ENCODE measurements around the gene PCDH9. TPM values are rescaled to one million over a fixed set of nuclear protein-coding genes. Genes with fewer than 3 reads are reported as not detected.

The PCDH9 gene
- total RNA-seq, 1 experiment from 2014 or later, result 5.8 TPM

DNA sequence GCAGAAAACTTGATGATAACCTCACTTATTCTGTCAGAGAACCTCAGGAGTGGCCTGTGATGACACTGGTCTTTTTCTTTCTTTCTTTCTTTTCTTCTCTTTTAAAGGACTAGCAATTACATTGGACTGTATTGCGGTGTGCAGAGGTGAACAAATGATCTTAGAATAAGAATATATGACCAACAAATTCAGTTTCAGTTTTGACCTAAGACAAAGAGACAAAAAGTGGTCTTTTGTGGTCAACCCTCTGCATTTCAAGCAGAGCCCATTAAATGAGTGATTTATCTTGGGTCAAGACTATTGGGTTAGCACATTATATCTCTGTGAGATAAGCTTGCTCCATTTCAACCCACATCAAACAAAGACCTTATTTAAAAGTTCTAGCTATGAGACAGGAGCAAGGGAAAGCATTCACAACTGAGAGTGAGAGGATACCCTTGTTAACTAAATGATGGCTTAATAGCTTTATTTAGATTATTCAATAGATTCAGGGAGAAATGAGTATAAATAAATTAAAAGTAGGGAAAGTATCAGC lies 644.4 kb downstream of the PCDH9 start:
- DNase-seq (ENCODE audit: low spot score), result no peak
- no peaks in the 10 kb centered on the region for H3K9me3 ChIP-seq (ENCODE audit: low read depth, low read length, poor library complexity, severe bottlenecking)
- H3K36me3 ChIP-seq (ENCODE audit: insufficient read depth, low read length, poor library complexity, severe bottlenecking), result no peaks in the 10 kb centered on the region
- TF ChIP-seq CTCF (conservative IDR thresholded peaks at IDR 0.05; ENCODE audit: low read depth, low read length), result no peak
- TF ChIP-seq EZH2 (IDR thresholded peaks at IDR 0.05; ENCODE audit: borderline replicate concordance, low read depth, low read length, poor library complexity, severe bottlenecking), result no peak
- no peak overlapping the region for H3K4me3 ChIP-seq (ENCODE audit: low read depth, low read length, poor library complexity, severe bottlenecking)
- no TSS peak for BruUV-seq (replicated peaks)
- intact Hi-C loops (cut with micrococcal nuclease; ENCODE audit: unreplicated experiment), result no loop called here
- POLR2A ChIA-PET (ENCODE audit: low non-redundant PET), result no interaction called here
- H3K4me1 ChIP-seq (ENCODE audit: insufficient read depth, low read length, poor library complexity, severe bottlenecking), result no peaks in the 10 kb centered on the region
- CTCF ChIA-PET, result no interaction called here
- H3K27me3 ChIP-seq (replicated peaks; ENCODE audit: insufficient read depth, low read depth, low read length, poor library complexity), result no peaks in the 10 kb centered on the region
- no peak overlapping the region for H3K27ac ChIP-seq (ENCODE audit: low read depth, low read length, poor library complexity, severe bottlenecking)

DNA sequence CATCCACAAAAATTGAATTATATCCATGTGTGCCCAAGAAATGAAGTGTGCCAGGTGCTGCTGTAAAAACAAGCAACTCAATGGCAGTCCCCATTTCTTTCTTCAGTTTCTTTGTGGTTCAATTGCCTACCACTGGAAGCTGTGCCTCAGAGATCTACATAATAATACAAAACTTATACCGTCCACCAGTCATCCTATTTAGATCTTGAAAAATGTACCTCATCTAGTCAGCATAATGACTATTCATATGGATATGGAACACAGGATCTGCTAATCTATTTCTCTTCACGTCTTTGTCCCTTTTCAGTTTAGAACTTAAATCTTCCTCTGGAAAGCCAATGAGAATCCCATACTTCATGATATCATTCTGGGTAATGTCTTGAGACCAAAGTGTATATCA lies 648.5 kb downstream of the PCDH9 start:
- POLR2A ChIA-PET (ENCODE audit: low non-redundant PET), result no interaction called here
- TF ChIP-seq EZH2 (IDR thresholded peaks at IDR 0.05; ENCODE audit: borderline replicate concordance, low read depth, low read length, poor library complexity, severe bottlenecking), result no peak
- no peak for TF ChIP-seq CTCF (conservative IDR thresholded peaks at IDR 0.05; ENCODE audit: low read depth, low read length)
- DNase-seq (ENCODE audit: low spot score), result no peak
- H3K27ac ChIP-seq (ENCODE audit: low read depth, low read length, poor library complexity, severe bottlenecking), result no peak overlapping the region
- intact Hi-C loops (cut with micrococcal nuclease; ENCODE audit: unreplicated experiment), result no loop called here
- no peak overlapping the region for H3K4me3 ChIP-seq (ENCODE audit: low read depth, low read length, poor library complexity, severe bottlenecking)
- no TSS peak for BruUV-seq (replicated peaks)
- no peaks in the 10 kb centered on the region for H3K27me3 ChIP-seq (replicated peaks; ENCODE audit: insufficient read depth, low read depth, low read length, poor library complexity)
- CTCF ChIA-PET, result no interaction called here
- H3K36me3 ChIP-seq (ENCODE audit: insufficient read depth, low read length, poor library complexity, severe bottlenecking), result no peaks in the 10 kb centered on the region
- no peaks in the 10 kb centered on the region for H3K4me1 ChIP-seq (ENCODE audit: insufficient read depth, low read length, poor library complexity, severe bottlenecking)
- no peaks in the 10 kb centered on the region for H3K9me3 ChIP-seq (ENCODE audit: low read depth, low read length, poor library complexity, severe bottlenecking)

GRCh38 chr13:66578305-66578704 lies 651.8 kb downstream of the PCDH9 start:
- H3K27ac ChIP-seq (ENCODE audit: low read depth, low read length, poor library complexity, severe bottlenecking), result no peak overlapping the region

More at GRCh38 chr13:66578305-66578704, 651.8 kb downstream of the PCDH9 start:
- TF ChIP-seq CTCF (conservative IDR thresholded peaks at IDR 0.05; ENCODE audit: low read depth, low read length) (no peak), EZH2 (IDR thresholded peaks at IDR 0.05; ENCODE audit: borderline replicate concordance, low read depth, low read length, poor library complexity, severe bottlenecking) (no peak)
- POLR2A ChIA-PET (ENCODE audit: low non-redundant PET), result no interaction called here
- DNase-seq (ENCODE audit: low spot score), result no peak
- CTCF ChIA-PET, result no interaction called here
- Histone ChIP-seq H3K4me3 (ENCODE audit: low read depth, low read length, poor library complexity, severe bottlenecking) (no peak overlapping the region), H3K9me3 (ENCODE audit: low read depth, low read length, poor library complexity, severe bottlenecking) (no peaks in the 10 kb centered on the region), H3K36me3 (ENCODE audit: insufficient read depth, low read length, poor library complexity, severe bottlenecking) (no peaks in the 10 kb centered on the region), H3K27me3 (replicated peaks; ENCODE audit: insufficient read depth, low read depth, low read length, poor library complexity) (no peaks in the 10 kb centered on the region), H3K4me1 (ENCODE audit: insufficient read depth, low read length, poor library complexity, severe bottlenecking) (no peaks in the 10 kb centered on the region)
- intact Hi-C loops (cut with micrococcal nuclease; ENCODE audit: unreplicated experiment), result no loop called here
- no TSS peak for BruUV-seq (replicated peaks)

Measured in A673 (cell line).